ENCODE measurements around the gene AOPEP.

DNA sequence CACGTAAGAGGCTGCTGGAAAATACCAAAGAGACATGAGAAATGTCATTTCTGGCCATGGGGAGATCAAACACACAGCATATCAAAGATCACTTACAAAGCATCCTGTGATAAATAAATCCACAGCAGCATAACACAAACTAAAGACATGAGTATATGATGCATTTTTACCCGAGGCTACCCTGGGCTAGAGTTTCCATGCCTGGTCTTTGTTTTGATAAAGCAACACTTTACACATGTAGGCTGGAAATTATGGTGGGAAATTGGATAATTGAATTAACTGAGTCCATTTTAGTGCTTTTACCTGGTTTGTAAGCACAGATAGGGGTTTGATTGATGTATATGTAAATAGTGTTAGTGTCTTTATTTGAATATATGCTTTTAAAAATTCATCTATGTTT, 288.4 kb downstream of the AOPEP start:
- no peak for TF ChIP-seq YY1 (IDR thresholded peaks at IDR 0.05; ENCODE audit: low read depth)
- no peak for TF ChIP-seq POLR2AphosphoS5 (IDR thresholded peaks at IDR 0.05; ENCODE audit: low read depth, low read length)
- TF ChIP-seq FOXM1 (IDR thresholded peaks at IDR 0.05; ENCODE audit: low read depth): no peak
- peak in 1 of 2 experiments; percentile 90; a peak in 1 of 4 replicates for TF ChIP-seq EP300 (IDR thresholded peaks at IDR 0.05; ENCODE audit: borderline replicate concordance in 1 of 2, low read depth in 1 of 2, low read length in 1 of 2)
- TF ChIP-seq TAF1 (IDR thresholded peaks at IDR 0.05; ENCODE audit: borderline replicate concordance, low read depth, low read length): no peak
